IPS-15b (cell line): Measurements from ENCODE around the gene CUL2.
"Not testable (repeated sequence)": the region's sequence is repeated elsewhere in the genome, so short reads cannot be mapped to it uniquely, and the experiment has no call there.

Experiments used
- H3K27me3 ChIP-seq: one replicate; pipeline ENCODE4 v1.6.1; 2013; ENCODE audit warnings: low read length; ENCODE audit not compliant: control insufficient read depth, insufficient read depth
- H3K36me3 ChIP-seq: one replicate; pipeline ENCODE4 v1.6.1; 2013; ENCODE audit warnings: low read length; ENCODE audit not compliant: control insufficient read depth, insufficient read depth
- H3K4me1 ChIP-seq: one replicate; pipeline ENCODE4 v1.6.1; 2013; ENCODE audit warnings: mild to moderate bottlenecking, low read length; ENCODE audit not compliant: control insufficient read depth, insufficient read depth
- H3K4me3 ChIP-seq: one replicate; pipeline ENCODE4 v1.5.1; 2013; ENCODE audit warnings: low read depth, low read length
- H3K9ac ChIP-seq: one replicate; pipeline ENCODE4 v1.6.1; 2013; ENCODE audit warnings: low read depth, mild to moderate bottlenecking, low read length
- H3K9me3 ChIP-seq: one replicate; pipeline ENCODE4 v1.6.1; 2013; ENCODE audit warnings: mild to moderate bottlenecking, low read length; ENCODE audit not compliant: control insufficient read depth, insufficient read depth

CUL2 gene

DNA sequence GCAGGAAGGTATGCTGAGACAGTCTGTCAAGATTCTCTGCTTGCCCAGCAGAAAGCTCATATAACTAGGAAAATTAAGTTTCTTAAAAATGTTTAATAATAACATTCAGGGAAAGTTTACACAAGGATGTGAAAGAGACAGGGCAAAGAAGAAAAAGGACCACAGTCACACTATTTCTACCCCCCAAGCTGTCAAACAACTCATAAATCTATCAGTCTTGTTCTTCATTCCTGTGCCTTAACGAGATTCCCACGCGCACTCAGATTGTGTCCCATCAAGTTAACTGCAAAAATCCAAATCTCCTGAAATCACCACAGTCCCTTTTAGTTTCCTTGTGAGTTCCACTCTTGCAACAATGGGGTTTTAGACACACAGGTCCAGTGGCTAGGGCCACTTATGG lies 14.9 kb downstream of the CUL2 start:
- H3K27me3 ChIP-seq: no peaks in the 10 kb centered on the region
- H3K9me3 ChIP-seq: no peaks in the 10 kb centered on the region
- no peaks in the 10 kb centered on the region for H3K4me1 ChIP-seq
- H3K4me3 ChIP-seq: no peak overlapping the region
- no peak overlapping the region for H3K9ac ChIP-seq
- H3K36me3 ChIP-seq: no peaks in the 10 kb centered on the region

DNA sequence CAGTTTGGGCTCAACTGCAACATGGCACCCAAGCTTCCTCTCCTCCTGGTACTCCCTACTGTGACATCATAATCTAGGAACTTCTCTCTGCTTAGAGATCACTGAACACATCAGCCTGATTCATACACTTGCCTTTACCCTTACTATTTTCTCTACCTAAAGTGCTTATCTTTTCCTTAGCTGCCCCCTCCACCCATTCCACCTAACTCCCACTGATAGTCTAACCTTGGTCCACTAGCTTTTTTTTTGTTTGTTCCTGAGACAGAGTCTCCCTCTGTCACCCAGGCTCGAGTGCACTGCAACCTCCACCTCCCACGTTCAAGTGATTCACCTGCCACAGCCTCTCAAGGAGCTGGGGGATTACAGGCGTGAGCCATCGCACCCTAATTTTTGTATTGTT lies 15.9 kb downstream of the CUL2 start:
- no peaks in the 10 kb centered on the region for H3K9me3 ChIP-seq
- H3K9ac ChIP-seq: no peak overlapping the region
- no peaks in the 10 kb centered on the region for H3K27me3 ChIP-seq
- H3K4me1 ChIP-seq: no peaks in the 10 kb centered on the region
- H3K4me3 ChIP-seq: no peak overlapping the region
- no peaks in the 10 kb centered on the region for H3K36me3 ChIP-seq

DNA sequence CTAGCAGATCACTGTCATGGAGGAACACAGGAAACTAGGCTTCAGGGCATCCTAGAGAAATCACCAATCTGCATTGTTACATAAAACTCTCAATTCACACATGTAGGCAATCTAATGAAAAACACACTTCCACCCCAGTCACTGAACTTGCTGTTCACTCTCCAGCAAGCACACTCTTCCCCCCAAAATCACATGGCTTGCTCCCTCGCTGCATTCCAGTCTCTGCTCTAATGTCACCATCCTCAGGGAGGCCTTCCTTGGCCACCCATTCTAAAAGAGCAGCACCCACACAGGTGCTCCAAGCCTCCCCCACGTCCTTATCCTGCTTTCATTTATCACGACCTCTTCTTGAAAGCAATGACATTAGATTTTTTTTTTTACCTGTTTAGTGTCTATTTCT lies 19.6 kb downstream of the CUL2 start:
- H3K4me1 ChIP-seq: no peaks in the 10 kb centered on the region
- no peak overlapping the region for H3K9ac ChIP-seq
- no peaks in the 10 kb centered on the region for H3K9me3 ChIP-seq
- no peak overlapping the region for H3K4me3 ChIP-seq
- H3K36me3 ChIP-seq: no peaks in the 10 kb centered on the region
- no peaks in the 10 kb centered on the region for H3K27me3 ChIP-seq

DNA sequence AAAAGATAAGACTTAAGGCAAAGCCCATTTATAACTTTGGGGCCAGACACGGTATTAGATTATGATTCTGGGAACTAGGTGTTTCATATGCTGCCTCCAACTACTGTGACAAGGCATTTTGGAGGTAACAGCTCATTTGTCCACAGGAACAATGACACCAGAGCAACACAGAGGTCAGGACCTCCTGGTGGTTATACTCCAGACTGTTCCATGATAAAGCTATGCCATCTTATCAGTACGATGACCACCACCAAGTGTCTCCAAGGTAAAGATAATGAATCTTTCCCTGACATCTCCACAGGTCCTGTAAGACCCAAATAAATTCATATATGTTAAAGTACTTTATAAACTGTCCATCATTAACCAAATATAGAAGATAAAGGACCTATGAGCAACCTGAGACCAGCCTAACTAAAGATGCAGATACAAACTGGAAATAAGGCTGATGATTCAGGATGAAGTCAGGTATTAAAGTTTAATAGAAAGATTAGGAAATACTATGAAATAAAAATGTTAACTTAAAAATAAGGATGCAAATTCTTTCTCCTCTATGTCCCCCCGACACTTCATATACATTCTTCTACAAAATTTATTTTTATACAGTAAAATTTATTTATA lies 26.2 kb downstream of the CUL2 start:
- H3K4me3 ChIP-seq: no peak overlapping the region
- no peaks in the 10 kb centered on the region for H3K9me3 ChIP-seq
- H3K36me3 ChIP-seq: no peaks in the 10 kb centered on the region
- no peak overlapping the region for H3K9ac ChIP-seq
- H3K27me3 ChIP-seq: no peaks in the 10 kb centered on the region
- no peaks in the 10 kb centered on the region for H3K4me1 ChIP-seq

DNA sequence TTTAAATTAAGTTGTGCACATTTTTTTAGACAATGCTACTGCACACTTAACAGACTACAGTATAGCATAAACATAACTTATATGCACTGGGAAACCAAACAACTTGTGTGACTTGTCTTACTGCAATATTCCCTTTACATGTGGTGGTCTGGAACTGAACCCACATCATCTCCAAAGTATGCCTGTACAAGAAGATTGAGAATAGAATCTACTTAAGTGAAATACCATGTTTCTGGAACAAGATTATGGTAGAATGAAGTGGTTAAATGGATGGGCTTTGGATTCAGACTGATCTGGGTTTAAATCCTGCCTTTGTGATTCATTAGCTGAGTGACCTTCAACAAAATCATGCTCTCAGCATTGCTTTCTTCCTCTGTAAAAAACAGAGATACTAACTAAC lies 30.7 kb downstream of the CUL2 start:
- Histone ChIP-seq H3K27me3 (no peaks in the 10 kb centered on the region), H3K9me3 (no peaks in the 10 kb centered on the region), H3K4me1 (peaks cover 4% of the 10 kb centered on the region), H3K4me3 (no peak overlapping the region), H3K9ac (no peak overlapping the region), H3K36me3 (no peaks in the 10 kb centered on the region)

DNA sequence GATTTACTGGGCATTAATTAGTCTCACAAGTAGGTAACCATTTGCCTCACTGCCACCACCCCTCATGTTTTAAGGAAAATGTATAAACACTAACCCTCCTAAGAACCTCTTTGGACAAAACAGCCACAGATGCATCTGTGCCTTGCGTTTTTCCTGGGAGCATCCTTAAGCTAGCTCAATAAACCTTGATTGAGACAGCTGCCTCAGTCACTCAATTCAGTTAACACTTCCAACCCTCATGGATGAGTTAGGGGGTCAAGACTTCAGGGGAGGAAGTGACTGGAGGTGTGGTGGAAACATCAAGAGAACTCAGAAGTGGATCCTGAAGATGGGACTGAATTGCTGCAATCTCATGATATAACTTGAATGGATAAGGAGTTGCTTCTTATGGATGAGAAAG lies 31.5 kb downstream of the CUL2 start:
- Histone ChIP-seq H3K27me3 (no peaks in the 10 kb centered on the region), H3K4me1 (peaks cover 4% of the 10 kb centered on the region), H3K9ac (no peak overlapping the region), H3K9me3 (no peaks in the 10 kb centered on the region), H3K4me3 (no peak overlapping the region), H3K36me3 (no peaks in the 10 kb centered on the region)

DNA sequence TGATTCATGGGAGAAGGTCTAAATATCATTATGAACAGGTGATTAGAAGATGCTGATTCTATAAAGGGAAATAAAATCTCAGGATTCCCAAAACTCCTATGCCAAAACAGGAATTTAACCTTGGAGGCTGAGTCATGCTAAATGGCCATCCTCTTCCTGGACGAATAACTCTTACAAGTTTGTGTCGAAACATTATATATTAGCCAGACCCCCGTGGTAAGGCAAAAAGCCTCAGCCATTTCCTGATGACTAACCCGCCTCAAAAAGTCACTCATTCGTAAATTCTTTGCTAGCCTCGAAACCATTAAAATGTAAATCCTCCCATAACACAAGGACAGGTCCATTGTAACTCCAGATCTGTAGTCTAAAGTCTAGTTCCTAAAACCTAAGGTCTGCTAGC lies 32.0 kb downstream of the CUL2 start:
- H3K36me3 ChIP-seq: no peaks in the 10 kb centered on the region
- H3K9ac ChIP-seq: no peak overlapping the region

DNA sequence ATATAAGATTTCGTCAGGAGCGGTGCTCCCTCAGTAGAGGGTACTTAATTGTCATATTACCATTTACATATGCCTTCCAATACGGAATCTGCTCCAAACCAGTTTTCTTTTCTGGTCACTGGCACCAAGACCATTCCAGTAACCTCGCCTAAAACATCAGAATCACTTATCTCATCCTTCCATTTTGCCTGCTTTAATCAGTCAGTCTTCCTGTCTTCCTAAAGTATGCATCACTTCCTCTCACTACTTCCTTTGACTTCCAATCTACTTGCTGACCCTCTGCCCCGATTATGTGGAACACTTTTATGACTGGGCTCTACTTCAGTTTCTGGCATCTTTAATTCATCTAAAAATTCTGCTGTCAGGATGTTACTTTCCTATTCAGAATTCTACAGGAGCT lies 33.5 kb downstream of the CUL2 start:
- Histone ChIP-seq H3K4me1 (peaks cover 4% of the 10 kb centered on the region), H3K9me3 (no peaks in the 10 kb centered on the region), H3K27me3 (no peaks in the 10 kb centered on the region), H3K36me3 (no peaks in the 10 kb centered on the region), H3K9ac (no peak overlapping the region), H3K4me3 (no peak overlapping the region)

More for the DNA sequence above, 32.0 kb downstream of the CUL2 start:
- Histone ChIP-seq H3K4me3 (no peak overlapping the region), H3K27me3 (no peaks in the 10 kb centered on the region), H3K9me3 (no peaks in the 10 kb centered on the region), H3K4me1 (peaks cover 4% of the 10 kb centered on the region)

DNA sequence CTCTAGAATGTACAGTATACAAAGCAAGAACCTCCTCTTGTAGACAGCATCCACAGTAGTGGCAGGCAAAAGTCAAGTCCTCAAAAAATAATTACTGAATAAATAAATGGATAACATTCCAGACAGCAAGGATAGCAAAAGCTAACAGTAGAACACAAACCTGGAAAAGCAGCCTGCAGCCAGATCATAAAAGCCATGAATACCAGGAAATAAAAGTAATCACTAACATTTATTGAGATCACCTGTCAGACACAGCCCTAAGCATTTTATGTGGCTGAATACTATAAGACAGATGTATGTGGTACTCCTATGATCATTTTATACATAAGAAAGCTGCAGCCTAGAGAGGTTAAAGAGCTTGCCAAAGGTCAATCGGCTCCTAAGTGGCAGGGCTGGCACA lies 34.0 kb downstream of the CUL2 start:
- Histone ChIP-seq H3K4me3 (no peak overlapping the region), H3K4me1 (peaks cover 4% of the 10 kb centered on the region), H3K27me3 (no peaks in the 10 kb centered on the region), H3K9ac (no peak overlapping the region), H3K36me3 (no peaks in the 10 kb centered on the region), H3K9me3 (no peaks in the 10 kb centered on the region)

DNA sequence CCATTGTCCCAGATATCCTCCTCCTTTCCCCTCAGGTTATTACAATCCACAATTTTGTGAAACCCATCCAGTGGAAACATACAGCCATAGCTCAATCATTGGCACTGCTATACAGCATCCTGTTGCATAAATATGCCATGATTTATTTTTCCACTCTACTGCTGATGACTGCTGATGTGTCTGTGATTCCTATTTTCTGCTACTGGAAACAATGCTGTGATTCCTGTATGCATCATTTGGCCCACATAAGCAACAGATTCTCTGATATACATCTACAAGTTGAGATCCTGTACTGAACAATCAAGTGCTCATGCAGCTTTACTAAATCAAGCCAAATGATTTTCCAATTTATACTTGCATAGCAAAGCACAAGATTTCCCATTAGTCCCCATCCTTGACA lies 39.6 kb downstream of the CUL2 start:
- Histone ChIP-seq H3K4me1 (no peaks in the 10 kb centered on the region), H3K9me3 (no peaks in the 10 kb centered on the region), H3K36me3 (peaks cover 2% of the 10 kb centered on the region), H3K27me3 (no peaks in the 10 kb centered on the region), H3K9ac (no peak overlapping the region), H3K4me3 (no peak overlapping the region)

DNA sequence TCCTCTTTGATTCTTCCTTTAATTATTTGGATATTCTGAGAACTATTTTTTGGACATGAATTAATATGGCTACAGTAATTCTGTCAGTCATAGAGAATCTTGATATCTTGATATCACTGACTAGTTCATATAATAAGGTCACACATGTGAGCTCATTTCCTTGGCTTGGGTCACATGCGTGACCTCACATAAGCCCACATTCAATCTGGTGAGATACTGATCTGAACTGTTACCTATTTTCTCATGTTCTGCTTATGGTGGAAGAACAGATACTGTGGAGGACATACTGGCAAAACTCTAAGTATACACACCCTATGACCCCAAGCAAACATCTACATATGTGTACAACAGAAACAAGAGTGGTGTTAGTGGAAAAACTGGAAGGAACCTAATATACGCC lies 44.1 kb downstream of the CUL2 start:
- Histone ChIP-seq H3K4me3 (no peak overlapping the region), H3K36me3 (peaks cover 2% of the 10 kb centered on the region), H3K9ac (no peak overlapping the region), H3K9me3 (no peaks in the 10 kb centered on the region), H3K27me3 (no peaks in the 10 kb centered on the region), H3K4me1 (peaks cover 9% of the 10 kb centered on the region)

DNA sequence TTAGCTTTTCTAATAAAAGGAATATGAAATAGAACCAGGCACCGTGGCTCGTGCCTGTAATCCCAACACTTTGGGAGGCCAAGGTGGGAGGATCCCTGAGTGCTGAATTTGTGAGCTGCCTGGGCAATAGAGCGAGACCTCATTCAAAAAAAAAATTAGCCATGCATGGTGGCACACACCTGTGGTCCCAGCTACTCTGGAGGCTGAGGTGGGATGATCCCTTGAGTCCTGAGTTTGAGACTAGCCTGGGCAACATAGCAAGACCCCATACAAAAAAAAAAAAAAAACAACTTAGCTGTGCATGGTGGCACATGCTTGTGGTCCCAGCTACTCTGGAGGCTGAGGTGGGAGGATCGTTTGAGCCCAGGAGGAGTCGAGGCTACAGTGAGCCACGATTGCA lies 44.9 kb downstream of the CUL2 start:
- H3K9me3 ChIP-seq, H3K27me3 ChIP-seq, H3K4me3 ChIP-seq, H3K36me3 ChIP-seq, H3K9ac ChIP-seq: not testable (repeated sequence)
- H3K4me1 ChIP-seq: peaks cover 16% of the 10 kb centered on the region
